GM23248 (cell line): ENCODE measurements around the gene PIP4K2A. TPM values are rescaled to one million over a fixed set of nuclear protein-coding genes. Genes with fewer than 3 reads are reported as not detected.

Source experiments
- DNase-seq: peaks from one replicate; pipeline ENCODE4 v3.0.0-alpha.2; 2015
- H2AFZ ChIP-seq: fragments of 200-600 bp; sonication (generic); 2 replicates; pipeline ENCODE4 v1.6.1; 2016; ENCODE audit warnings: antibody characterized with exemption
- H3F3A ChIP-seq: fragments of 200-600 bp; sonication (generic); 2 replicates; pipeline ENCODE4 v1.6.1; 2016; ENCODE audit warnings: mild to moderate bottlenecking, antibody characterized with exemption, mixed run types; ENCODE audit not compliant: insufficient read depth
- H3K27ac ChIP-seq: fragments of 200-600 bp; sonication (generic); 2 replicates; pipeline ENCODE4 v1.5.1; 2016; ENCODE audit warnings: mild to moderate bottlenecking
- H3K27me3 ChIP-seq: fragments of 200-600 bp; sonication (generic); replicated peaks from 2 replicates; pipeline ENCODE4 v1.6.1; 2016; ENCODE audit warnings: mild to moderate bottlenecking; ENCODE audit not compliant: insufficient read depth
- H3K36me3 ChIP-seq: fragments of 200-600 bp; sonication (generic); 2 replicates; pipeline ENCODE4 v1.6.1; 2016; ENCODE audit warnings: low read depth, mild to moderate bottlenecking
- H3K4me1 ChIP-seq: fragments of 200-600 bp; sonication (generic); 2 replicates; pipeline ENCODE4 v1.6.1; 2016; ENCODE audit warnings: mild to moderate bottlenecking; ENCODE audit not compliant: insufficient read depth
- H3K4me2 ChIP-seq: fragments of 200-600 bp; sonication (generic); one replicate; pipeline ENCODE4 v1.6.1; 2016; ENCODE audit warnings: mild to moderate bottlenecking; ENCODE audit not compliant: unreplicated experiment
- H3K4me3 ChIP-seq: fragments of 200-600 bp; sonication (generic); 2 replicates; pipeline ENCODE4 v1.5.1; 2016; ENCODE audit warnings: mild to moderate bottlenecking
- H3K79me2 ChIP-seq: fragments of 200-600 bp; sonication (generic); 2 replicates; pipeline ENCODE4 v1.6.1; 2016; ENCODE audit warnings: mild to moderate bottlenecking; ENCODE audit not compliant: insufficient read depth
- H3K9ac ChIP-seq: fragments of 200-600 bp; sonication (generic); 2 replicates; pipeline ENCODE4 v1.6.1; 2016; ENCODE audit warnings: mild to moderate bottlenecking
- H3K9me2 ChIP-seq: fragments of 200-600 bp; sonication (generic); 2 replicates; pipeline ENCODE4 v1.6.1; 2016; ENCODE audit warnings: mixed run types, mild to moderate bottlenecking, moderate library complexity; ENCODE audit not compliant: insufficient read depth
- H3K9me3 ChIP-seq: fragments of 200-600 bp; sonication (generic); one replicate; pipeline ENCODE4 v1.6.1; 2017; ENCODE audit warnings: low read depth
- H4K20me1 ChIP-seq: fragments of 200-600 bp; sonication (generic); 2 replicates; pipeline ENCODE4 v1.6.0; 2016; ENCODE audit not compliant: insufficient read depth
- EZH2 ChIP-seq: fragments of 200-600 bp; sonication (generic); IDR thresholded peaks from 2 replicates; pipeline ENCODE4 v1.6.1; 2018; ENCODE audit warnings: antibody characterized with exemption, mild to moderate bottlenecking; ENCODE audit not compliant: insufficient read depth, poor library complexity, severe bottlenecking
- EZH2phosphoT487 ChIP-seq: fragments of 200-600 bp; sonication (generic); IDR thresholded peaks from 2 replicates; pipeline ENCODE4 v1.6.1; 2018; ENCODE audit warnings: antibody characterized with exemption, moderate library complexity, mild to moderate bottlenecking, low read depth; ENCODE audit not compliant: insufficient read depth
- WGBS, 2 experiments: methylation state at CpG; one replicate each; pipeline ENCODE4 v1.1.6; 2015 to 2017; ENCODE audit warnings: low lambda C conversion rate in 2 of 2, low coverage in 1 of 2; ENCODE audit errors: missing lambda C conversion rate in 2 of 2; 5-methylcytosine and 5-hydroxymethylcytosine counted together
- in situ Hi-C: fragments of 300-500 bp; cut with MboI; formaldehyde crosslinking; loops from 2 replicates; pipeline ENCODE4 v1.15.0; 2020
- polyA plus RNA-seq: library from polyadenylated mRNA; unstranded; fragments of >200 nt; fragmentation: Nextera tagmentation; extraction: Ambion mirVana; gene quantifications from 2 replicates; pipeline ENCODE4 v1.2.1, GENCODE V29; 2016
- total RNA-seq: library from RNA; depleted of rRNA; stranded (reverse); fragments of >200 nt; shearing (Covaris generic); gene quantifications from 2 replicates; pipeline ENCODE4 v1.2.3, GENCODE V29; 2014

PIP4K2A gene
- total and polyA plus RNA-seq, 2 experiments from 2014 or later, result 19.8 to 26.9 TPM

DNA sequence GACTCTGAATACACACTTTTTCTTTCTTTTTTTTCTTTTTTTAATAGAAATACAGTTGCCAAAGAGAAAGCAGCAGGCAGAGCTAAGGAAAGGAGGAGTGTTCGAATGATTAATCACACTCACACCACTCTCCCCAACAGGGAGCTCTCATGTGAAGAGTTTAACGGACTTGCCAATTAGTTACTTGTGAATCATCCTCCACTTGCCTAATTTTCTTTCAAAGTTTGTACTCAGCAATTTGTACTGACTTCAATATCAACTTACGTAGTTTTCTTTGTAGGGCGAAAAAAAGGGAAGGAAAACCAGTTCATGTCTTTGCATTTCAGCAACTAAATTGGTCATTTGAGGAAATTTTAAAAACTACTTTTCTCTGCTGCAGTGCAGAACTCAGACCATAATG is 109.2 kb downstream of the PIP4K2A start:
- Histone ChIP-seq H3K4me2 (peak overlapping the region; percentile 76), H3K9ac (peak overlapping the region; percentile 10), H4K20me1 (no peaks in the 10 kb centered on the region), H3K9me2 (no peaks in the 10 kb centered on the region), H3K4me1 (peaks cover 17% of the 10 kb centered on the region), H3K4me3 (peak overlapping the region; percentile 18), H3K27ac (no peak overlapping the region), H3K79me2 (peaks cover 32% of the 10 kb centered on the region), H3K9me3 (no peaks in the 10 kb centered on the region), H3K27me3 (no peaks in the 10 kb centered on the region), H2AFZ (no peak overlapping the region), H3K36me3 (no peaks in the 10 kb centered on the region), H3F3A (peaks cover 4% of the 10 kb centered on the region)
- no peak for TF ChIP-seq EZH2
- in situ Hi-C loops, result no loop called here
- peak; percentile 89 for DNase-seq
- 2 to 8% methylated on average over 4 of the region's 4 CpGs for WGBS, 2 experiments

DNA sequence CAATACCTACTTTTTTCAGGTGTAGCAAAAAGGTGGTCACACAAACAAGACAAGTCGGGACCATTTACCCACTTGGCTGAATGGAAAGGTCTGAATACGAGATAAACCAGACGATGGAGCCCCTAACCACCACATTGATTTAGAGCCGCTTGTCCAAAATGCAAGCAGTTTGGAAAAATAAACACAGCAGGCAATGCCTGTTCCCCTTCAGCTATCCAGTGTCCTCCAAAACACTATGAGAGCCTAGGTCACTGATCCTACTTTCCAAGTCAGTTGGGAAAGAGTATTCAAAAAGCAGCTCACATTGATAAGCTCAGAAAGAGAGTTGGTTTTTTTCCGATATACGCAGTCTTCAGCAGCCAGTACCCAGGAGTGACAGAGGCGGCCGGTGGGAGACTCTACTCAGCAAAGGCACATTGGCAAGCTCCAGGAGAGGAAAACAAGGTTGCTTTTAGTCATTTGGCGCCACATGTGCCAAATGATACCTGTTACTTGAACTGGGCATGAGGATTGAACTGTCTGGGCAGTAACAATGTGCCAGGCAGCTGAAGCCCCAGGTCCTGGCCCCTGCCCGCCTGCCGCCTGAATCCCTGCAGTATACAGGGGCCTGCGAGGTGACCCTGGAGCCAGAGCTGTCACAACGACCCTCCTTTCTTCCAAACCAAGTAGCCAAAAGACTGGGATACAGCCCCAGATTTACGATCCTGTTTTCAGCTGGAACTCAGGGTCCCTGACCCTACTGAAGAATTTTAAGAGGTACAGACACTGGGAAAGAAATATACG is 109.8 kb downstream of the PIP4K2A start:
- TF ChIP-seq EZH2 (no peak), EZH2phosphoT487 (no peak)
- no peaks in the 10 kb centered on the region for H4K20me1 ChIP-seq

DNA sequence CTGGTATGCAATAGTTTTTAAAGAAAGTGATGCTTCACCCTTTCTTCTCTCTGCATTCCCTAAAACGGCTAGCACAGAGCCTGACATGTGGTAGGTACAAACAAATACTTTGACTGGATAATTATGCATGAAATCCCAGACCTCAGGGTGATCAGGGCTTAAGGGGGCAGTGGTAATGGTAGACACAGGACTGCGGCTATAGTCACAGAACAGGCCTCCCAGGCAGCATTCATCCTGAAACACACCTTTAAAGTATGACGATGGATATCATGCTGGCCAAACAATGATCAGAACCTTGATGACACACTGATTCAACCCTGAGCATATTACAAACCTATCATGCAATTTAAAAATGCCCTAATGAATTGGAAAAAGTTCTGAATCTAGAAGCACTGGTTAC is 110.8 kb downstream of the PIP4K2A start:
- no peak for DNase-seq
- Histone ChIP-seq H3K79me2 (peaks cover 21% of the 10 kb centered on the region; the same call in 1 of the 2 replicates), H3K9ac (no peak overlapping the region), H3K4me2 (no peak overlapping the region), H3F3A (peaks cover 16% of the 10 kb centered on the region), H3K9me2 (no peaks in the 10 kb centered on the region), H2AFZ (no peak overlapping the region), H4K20me1 (no peaks in the 10 kb centered on the region), H3K4me3 (no peak overlapping the region), H3K27ac (no peak overlapping the region), H3K4me1 (peaks cover 29% of the 10 kb centered on the region), H3K36me3 (no peaks in the 10 kb centered on the region), H3K27me3 (no peaks in the 10 kb centered on the region), H3K9me3 (no peaks in the 10 kb centered on the region)
- TF ChIP-seq EZH2, result no peak
- TF ChIP-seq EZH2phosphoT487, result no peak
- 97 to 98% methylated on average over 3 of the region's 3 CpGs for WGBS, 2 experiments
- in situ Hi-C loops, result no loop called here

More for the DNA sequence above, 109.8 kb downstream of the PIP4K2A start:
- Histone ChIP-seq H3K27me3 (no peaks in the 10 kb centered on the region), H2AFZ (no peak overlapping the region), H3K27ac (no peak overlapping the region), H3K4me3 (peak overlapping the region; percentile 18), H3K4me1 (peaks cover 19% of the 10 kb centered on the region), H3F3A (peaks cover 11% of the 10 kb centered on the region), H3K9me3 (no peaks in the 10 kb centered on the region), H3K4me2 (peak overlapping the region; percentile 76), H3K9me2 (no peaks in the 10 kb centered on the region), H3K9ac (peak overlapping the region; percentile 10), H3K36me3 (no peaks in the 10 kb centered on the region), H3K79me2 (peaks cover 27% of the 10 kb centered on the region; the same call in 1 of the 2 replicates)
- WGBS, 2 experiments, result 80 to 82% methylated on average over 15 of the region's 15 CpGs
- no peak for DNase-seq
- in situ Hi-C loops, result no loop called here

DNA sequence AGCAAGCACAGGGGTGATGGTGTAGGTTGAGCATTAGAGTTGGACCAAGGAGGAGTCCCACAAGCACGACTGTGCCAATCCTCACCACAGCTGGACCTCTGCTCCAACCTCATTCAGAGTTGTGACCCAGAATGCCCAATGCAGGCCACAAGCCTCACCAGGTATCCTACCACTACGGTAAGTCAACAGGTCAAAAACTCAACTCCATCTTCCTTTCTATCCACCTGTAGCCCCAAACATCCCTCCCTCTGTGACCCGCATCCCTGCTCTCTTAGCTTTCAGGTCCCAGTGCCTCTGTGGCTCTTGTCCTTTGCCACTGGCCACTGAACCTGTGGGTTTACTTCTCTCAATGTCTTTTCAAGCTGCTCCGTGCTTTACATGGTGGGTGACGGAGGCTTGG is 112.8 kb downstream of the PIP4K2A start:
- H3K4me1 ChIP-seq, result peaks cover 34% of the 10 kb centered on the region

More for the DNA sequence above, 112.8 kb downstream of the PIP4K2A start:
- Histone ChIP-seq H3K79me2 (peaks cover 34% of the 10 kb centered on the region; the same call in 1 of the 2 replicates), H3K27me3 (no peaks in the 10 kb centered on the region), H3K9ac (no peak overlapping the region), H3K9me3 (no peaks in the 10 kb centered on the region), H3K4me3 (no peak overlapping the region), H3K27ac (no peak overlapping the region), H3K4me2 (no peak overlapping the region), H3K9me2 (no peaks in the 10 kb centered on the region), H3K36me3 (no peaks in the 10 kb centered on the region), H2AFZ (no peak overlapping the region), H3F3A (peaks cover 16% of the 10 kb centered on the region), H4K20me1 (no peaks in the 10 kb centered on the region)
- 97 to 100% methylated on average over 5 of the region's 5 CpGs for WGBS, 2 experiments
- DNase-seq, result no peak
- TF ChIP-seq EZH2phosphoT487, result no peak
- no peak for TF ChIP-seq EZH2
- in situ Hi-C loops, result no loop called here
